ENCODE results near the gene EHD2. TPM values are rescaled to one million over a fixed set of nuclear protein-coding genes. Genes with fewer than 3 reads are reported as not detected.

Gene EHD2
- total RNA-seq, 2 experiments from 2014 or later, result 1.1 to 1.4 TPM

- no peak overlapping the region for H3K4me3 Mint-ChIP-seq
- ChIA-PET POLR2A (no interaction called here), CTCF (no interaction called here)
- no peak for TF ChIP-seq CTCF (IDR thresholded peaks at IDR 0.05)
- intact Hi-C loops (cut with micrococcal nuclease), result no loop called here
- H3K36me3 Mint-ChIP-seq (ENCODE audit: low read depth), result peaks cover 3% of the 10 kb centered on the region
- no peaks in the 10 kb centered on the region for H3K9me3 Mint-ChIP-seq
- no peak overlapping the region for H3K27ac Mint-ChIP-seq
- H3K27me3 Mint-ChIP-seq, result no peaks in the 10 kb centered on the region
- DNase-seq, result no peak
- no peak for ATAC-seq
- H3K4me1 Mint-ChIP-seq (ENCODE audit: low read depth), result no peaks in the 10 kb centered on the region
These were observed 31.8 kb upstream of the EHD2 start for GRCh38 chr19:47681388-47681787.

- Mint-ChIP-seq H3K27ac (no peak overlapping the region), H3K36me3 (ENCODE audit: low read depth) (peaks cover 3% of the 10 kb centered on the region), H3K4me1 (ENCODE audit: low read depth) (no peaks in the 10 kb centered on the region), H3K27me3 (no peaks in the 10 kb centered on the region), H3K4me3 (no peak overlapping the region), H3K9me3 (no peaks in the 10 kb centered on the region)
- ChIA-PET CTCF (no interaction called here), POLR2A (no interaction called here)
- intact Hi-C loops (cut with micrococcal nuclease), result no loop called here
- ATAC-seq, result no peak
- no peak for DNase-seq
- no peak for TF ChIP-seq CTCF (IDR thresholded peaks at IDR 0.05)
These were observed 31.3 kb upstream of the EHD2 start for GRCh38 chr19:47681936-47682335.

- H3K4me3 Mint-ChIP-seq, result no peak overlapping the region
- ATAC-seq (no peak), DNase-seq (no peak)
- H3K27ac Mint-ChIP-seq, result peak overlapping the region; percentile 3
- no peaks in the 10 kb centered on the region for H3K4me1 Mint-ChIP-seq (ENCODE audit: low read depth)
- no peaks in the 10 kb centered on the region for H3K9me3 Mint-ChIP-seq
- intact Hi-C loops (cut with micrococcal nuclease), result no loop called here
- H3K27me3 Mint-ChIP-seq, result no peaks in the 10 kb centered on the region
- no peak for TF ChIP-seq CTCF (IDR thresholded peaks at IDR 0.05)
- ChIA-PET CTCF (no interaction called here), POLR2A (interaction anchor here (0.7 kb wide), 1 partner anchor 9 kb away, joined by 5 read pairs; no protein-coding TSS in a partner anchor)
- peaks cover 3% of the 10 kb centered on the region for H3K36me3 Mint-ChIP-seq (ENCODE audit: low read depth)
These were observed 30.3 kb upstream of the EHD2 start for GRCh38 chr19:47682939-47683338.

- CTCF ChIA-PET, result interaction anchor here (0.6 to 1.5 kb wide), 3 partner anchors 20 to 34 kb away, joined by 3 to 7 read pairs (median 4); no protein-coding TSS in a partner anchor
- intact Hi-C loops (cut with micrococcal nuclease), result no loop called here
These were observed 26.4 kb upstream of the EHD2 start for GRCh38 chr19:47686679-47687450.

More at GRCh38 chr19:47686679-47687450, 26.4 kb upstream of the EHD2 start:
- H3K27ac Mint-ChIP-seq, result no peak overlapping the region
- peaks cover 7% of the 10 kb centered on the region for H3K36me3 Mint-ChIP-seq (ENCODE audit: low read depth)
- DNase-seq (no peak), ATAC-seq (no peak)
- H3K27me3 Mint-ChIP-seq, result no peaks in the 10 kb centered on the region
- POLR2A ChIA-PET, result no interaction called here
- no peaks in the 10 kb centered on the region for H3K9me3 Mint-ChIP-seq
- no peaks in the 10 kb centered on the region for H3K4me1 Mint-ChIP-seq (ENCODE audit: low read depth)
- no peak overlapping the region for H3K4me3 Mint-ChIP-seq
- TF ChIP-seq CTCF (IDR thresholded peaks at IDR 0.05), result no peak
